Body of pancreas (tissue), 4 donors: Measurements from ENCODE around the gene GM2A. TPM values are rescaled to one million over a fixed set of nuclear protein-coding genes. Genes with fewer than 3 reads are reported as not detected.

Source experiments
- ATAC-seq: fragments of 150-250 bp; one replicate; pipeline ENCODE4 v1.9.1; 2016
- DNase-seq, 4 donors: peaks; one replicate each; pipeline ENCODE4 v3.0.0-alpha.2; 2019
- H3K27ac ChIP-seq, 4 donors: fragments of 200-600 bp; sonication (generic); 1 replicate in 3 of 4; 2 replicates in 1 of 4; pipeline versions ENCODE4 v1.5.1 to v1.6.1; 2016 to 2019; ENCODE audit warnings: mild to moderate bottlenecking in 1 of 4, mixed read lengths in 1 of 4, moderate library complexity in 1 of 4
- H3K27me3 ChIP-seq, 2 donors: fragments of 200-600 bp; sonication (generic); one replicate each; pipeline ENCODE4 v1.6.0; 2016; ENCODE audit warnings: mild to moderate bottlenecking in 1 of 2
- H3K36me3 ChIP-seq, 2 donors: fragments of 200-600 bp; sonication (generic); replicated peaks in 1 of 2; 2 replicates each; pipeline ENCODE4 v1.5.1; 2016; ENCODE audit warnings: low read depth in 2 of 2; ENCODE audit not compliant: insufficient read depth in 1 of 2
- H3K4me1 ChIP-seq: fragments of 200-600 bp; sonication (generic); one replicate; pipeline ENCODE4 v1.6.0; 2016
- H3K4me3 ChIP-seq, 2 donors: fragments of 200-600 bp; sonication (generic); 1 replicate in 1 of 2; 2 replicates in 1 of 2; pipeline ENCODE4 v1.5.1; 2016 to 2019
- H3K9me3 ChIP-seq, 3 donors: fragments of 200-600 bp; sonication (generic); 1 replicate in 2 of 3; 2 replicates in 1 of 3; pipeline ENCODE4 v1.5.1; 2016
- CTCF ChIP-seq, 7 experiments: fragments of 450-650 bp in 4 of 7; fragments of 200-600 bp in 3 of 7; sonication (generic) in 3 of 7; IDR thresholded peaks; one replicate each; pipeline ENCODE4 v1.5.1; 2016 to 2019; ENCODE audit warnings: antibody characterized with exemption in 7 of 7
- POLR2A ChIP-seq, 3 donors: fragments of 450-650 bp; IDR thresholded peaks; one replicate each; pipeline ENCODE4 v1.6.1; 2016; ENCODE audit warnings: antibody characterized with exemption in 3 of 3, mild to moderate bottlenecking in 2 of 3
- WGBS, 2 donors: methylation state at CpG; one replicate each; pipeline ENCODE4 v1.1.5; 2017; 5-methylcytosine and 5-hydroxymethylcytosine counted together
- intact Hi-C: fragments of 100-400 bp; cut with DNase I; formaldehyde crosslinking; loops from one replicate; pipeline ENCODE4 v1.15.1; 2023
- total RNA-seq, 2 donors: library from RNA; depleted of rRNA; stranded (reverse); fragments of >200 nt; gene quantifications; one replicate each; pipeline ENCODE4 v1.1.0, GENCODE V29; 2016

The GM2A gene
- total RNA-seq, 2 donors from 2014 or later = 8.9 to 17.9 TPM

DNA sequence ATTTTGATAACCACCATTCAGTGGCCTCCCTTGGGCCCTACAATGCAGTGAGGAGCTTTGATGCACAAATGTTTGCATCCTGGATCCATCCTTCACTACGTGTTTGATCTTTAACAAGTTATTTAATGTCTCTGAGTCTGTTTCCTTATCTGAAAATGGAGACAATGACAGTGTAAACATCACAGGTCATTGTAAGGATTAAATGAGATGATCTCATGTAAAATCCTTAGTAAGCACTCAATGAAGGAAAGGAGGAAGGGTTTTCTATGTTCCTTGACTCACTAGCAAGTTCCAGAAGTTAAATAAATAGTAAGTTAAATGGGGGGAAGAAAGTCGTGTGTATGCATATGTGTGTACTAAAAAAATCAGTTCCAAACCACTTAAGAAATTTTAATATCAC lies 60.4 kb downstream of the GM2A start:
- no peaks in the 10 kb centered on the region for H3K4me1 ChIP-seq
- H3K27me3 ChIP-seq = no peaks in the 10 kb centered on the region
- no peak for ATAC-seq
- TF ChIP-seq CTCF (IDR thresholded peaks at IDR 0.05) (no peak), POLR2A (IDR thresholded peaks at IDR 0.05) (no peak)
- 38 to 46% methylated on average over 2 of the region's 2 CpGs for WGBS, 2 donors
- no peak for DNase-seq
- H3K36me3 ChIP-seq = no peaks in the 10 kb centered on the region
- H3K27ac ChIP-seq = no peak overlapping the region
- intact Hi-C loops = no loop called here
- no peak overlapping the region for H3K4me3 ChIP-seq
- H3K9me3 ChIP-seq = no peaks in the 10 kb centered on the region

DNA sequence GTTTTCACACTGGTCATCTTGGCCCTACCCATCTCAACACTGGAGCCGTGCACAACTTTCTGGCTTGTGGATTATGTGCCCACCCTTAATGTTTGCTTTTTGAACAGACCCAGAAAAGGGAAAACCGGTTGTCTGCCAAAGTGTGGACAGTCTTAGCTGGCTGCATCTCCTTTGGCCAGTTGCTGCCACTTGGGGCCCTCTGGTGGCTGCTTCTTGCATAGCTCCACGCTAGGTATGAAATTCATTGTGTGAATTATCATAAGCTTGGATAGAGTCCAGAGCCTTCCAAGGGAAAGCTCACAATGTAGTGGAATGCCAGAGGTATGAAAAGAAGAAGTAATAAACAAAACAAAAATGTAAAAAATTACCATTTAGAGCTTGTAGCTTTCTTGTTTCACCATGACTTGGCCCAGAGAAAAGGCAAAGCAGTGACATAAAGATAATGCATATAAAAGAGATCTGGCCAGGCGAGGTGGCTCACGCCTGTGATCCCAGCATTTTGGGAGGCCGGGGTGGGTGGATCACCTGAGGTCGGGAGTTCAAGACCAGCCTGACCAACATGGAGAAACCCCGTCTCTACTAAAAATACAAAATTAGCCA lies 63.1 kb downstream of the GM2A start:
- Histone ChIP-seq H3K4me3 (no peak overlapping the region), H3K27me3 (no peaks in the 10 kb centered on the region), H3K36me3 (no peaks in the 10 kb centered on the region), H3K9me3 (no peaks in the 10 kb centered on the region), H3K27ac (no peak overlapping the region), H3K4me1 (no peaks in the 10 kb centered on the region)
- 43 to 47% methylated on average over 8 of the region's 8 CpGs for WGBS, 2 donors
- peak; percentile 90 for ATAC-seq
- peak; percentile 85 to 93 (median 87) for DNase-seq
- TF ChIP-seq CTCF (IDR thresholded peaks at IDR 0.05) (peak; percentile 72 to 87 (median 78)), POLR2A (IDR thresholded peaks at IDR 0.05) (no peak)
- intact Hi-C loops = no loop called here

GRCh38 chr5:151317871-151318270 lies 64.9 kb downstream of the GM2A start:
- DNase-seq (no peak), ATAC-seq (no peak)
- TF ChIP-seq POLR2A (IDR thresholded peaks at IDR 0.05) (no peak), CTCF (IDR thresholded peaks at IDR 0.05) (no peak)
- Histone ChIP-seq H3K9me3 (no peaks in the 10 kb centered on the region), H3K27ac (no peak overlapping the region), H3K27me3 (no peaks in the 10 kb centered on the region), H3K36me3 (no peaks in the 10 kb centered on the region), H3K4me1 (no peaks in the 10 kb centered on the region), H3K4me3 (no peak overlapping the region)
- intact Hi-C loops = no loop called here
- WGBS, 2 donors = 64 to 66% methylated on average over 2 of the region's 2 CpGs

DNA sequence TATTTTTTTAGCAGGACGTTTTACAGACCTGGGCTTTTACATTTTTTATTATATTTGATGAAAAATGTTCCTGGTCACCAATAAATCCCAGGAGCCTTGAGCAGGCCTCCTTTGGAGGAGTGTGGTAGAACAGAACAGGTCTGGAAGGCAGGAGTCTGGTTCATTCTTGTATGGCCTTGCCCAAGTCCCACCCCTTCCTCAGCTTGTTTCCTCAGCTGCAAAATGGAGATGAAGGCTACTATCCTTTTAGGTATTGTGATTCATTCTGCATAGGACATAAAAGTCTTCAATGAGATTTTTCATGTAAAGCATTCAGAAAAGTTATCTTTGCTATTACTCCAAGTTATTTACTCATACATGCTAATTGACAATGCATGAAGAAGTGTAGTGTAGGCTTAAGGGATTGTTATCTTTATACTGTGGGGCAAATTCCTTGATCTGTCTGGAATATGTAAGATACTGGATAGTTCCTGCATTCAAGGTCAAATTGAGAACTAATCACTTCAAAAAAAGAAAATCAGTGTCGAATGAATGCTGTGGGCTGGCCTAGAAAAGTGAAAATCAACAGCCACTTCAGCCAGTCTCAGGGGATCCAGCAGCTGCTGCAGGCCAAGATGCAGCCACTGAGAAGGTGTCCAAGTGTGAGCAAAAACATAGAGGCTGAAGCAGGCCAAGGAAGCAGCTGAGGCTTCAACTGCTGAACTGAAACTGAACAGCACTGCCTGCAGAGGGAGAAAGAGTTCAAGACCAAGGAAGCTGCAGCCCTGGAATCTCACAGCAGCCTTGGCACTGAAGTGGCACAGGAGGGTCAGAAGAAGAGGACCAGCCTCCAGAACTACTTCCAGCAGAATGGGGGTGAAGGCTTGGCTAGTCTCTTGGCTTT lies 66.1 kb downstream of the GM2A start:
- WGBS, 2 donors = 28 to 43% methylated on average over 2 of the region's 2 CpGs
- Histone ChIP-seq H3K4me1 (no peaks in the 10 kb centered on the region), H3K27me3 (no peaks in the 10 kb centered on the region), H3K4me3 (no peak overlapping the region), H3K9me3 (no peaks in the 10 kb centered on the region), H3K27ac (no peak overlapping the region), H3K36me3 (no peaks in the 10 kb centered on the region)
- intact Hi-C loops = no loop called here
- TF ChIP-seq CTCF (IDR thresholded peaks at IDR 0.05) = no peak
- TF ChIP-seq POLR2A (IDR thresholded peaks at IDR 0.05) = no peak
- DNase-seq = peak in 2 of 4 donors; percentile 18 to 30
- ATAC-seq = no peak

Other genes with a start within 250 kb of the GM2A start
- gene GPX3, start 232.6 kb upstream of the GM2A start, total RNA-seq = 1,000 to 10,000 TPM in 1 of 2 donors, 100 to 1,000 TPM in 1; 686 to 1,482 TPM
- 100 to 1,000 TPM in 1 of 2 donors, 10 to 100 TPM in 1; 89.3 to 111 TPM for gene TNIP1, start 172.2 kb upstream of the GM2A start, total RNA-seq
- gene ANXA6, start 95.4 kb upstream of the GM2A start, total RNA-seq = 10 to 100 TPM; 60.3 to 60.4 TPM
- gene CCDC69, start 29.1 kb upstream of the GM2A start, total RNA-seq = 10 to 100 TPM; 34.8 to 44.8 TPM
- not detected for gene SLC36A3, start 50.6 kb downstream of the GM2A start, total RNA-seq
- not detected for gene SLC36A2, start 94.4 kb downstream of the GM2A start, total RNA-seq
- 10 to 100 TPM in 1 of 2 donors, 1 to 10 TPM in 1; 6.5 to 12.5 TPM for gene SLC36A1, start 194.4 kb downstream of the GM2A start, total RNA-seq